HepG2 (cell line): ENCODE measurements around the gene NDRG2. TPM values are rescaled to one million over a fixed set of nuclear protein-coding genes. Genes with fewer than 3 reads are reported as not detected.
A peak's percentile ranks its signal among the peaks of the same experiment; 100 is the strongest.

ENCODE experiments used
- ESRRA ChIP-seq: sonication (generic); formaldehyde crosslinking; IDR thresholded peaks from 2 replicates; pipeline ENCODE4 v1.5.1; 2020; ENCODE audit warnings: mild to moderate bottlenecking, low read depth, missing genetic modification reagents
- JDP2 ChIP-seq: sonication (generic); formaldehyde crosslinking; IDR thresholded peaks from 2 replicates; pipeline ENCODE4 v1.8.1; 2022; ENCODE audit warnings: missing genetic modification reagents, borderline replicate concordance
- NBN ChIP-seq: fragments of 450-650 bp; conservative IDR thresholded peaks from 2 replicates; pipeline ENCODE4 v1.6.1; 2017
- NCOA1 ChIP-seq: sonication (generic); formaldehyde crosslinking; IDR thresholded peaks from 2 replicates; pipeline ENCODE4 v1.9.0; 2021; ENCODE audit warnings: missing genetic modification reagents
- NFRKB ChIP-seq: fragments of 450-650 bp; IDR thresholded peaks from 2 replicates; pipeline ENCODE4 v1.6.1; 2017
- PHF5A ChIP-seq: IDR thresholded peaks from one replicate; pipeline ENCODE4 v1.6.1; 2018; ENCODE audit warnings: low read depth, missing genetic modification reagents; ENCODE audit not compliant: unreplicated experiment
- RBM22 ChIP-seq: fragments of 200-400 bp; formaldehyde crosslinking; optimal IDR thresholded peaks from 2 replicates; pipeline ENCODE3; 2017; ENCODE audit warnings: mild to moderate bottlenecking, low read length, moderate library complexity
- TCF7 ChIP-seq: sonication (generic); IDR thresholded peaks from 2 replicates; pipeline ENCODE4 v1.6.1; 2016; ENCODE audit warnings: antibody characterized with exemption, low read depth
- ZBTB20 ChIP-seq: sonication (generic); formaldehyde crosslinking; IDR thresholded peaks from 2 replicates; pipeline ENCODE4 v1.8.1; 2023; ENCODE audit warnings: missing genetic modification reagents, low read depth, mild to moderate bottlenecking, borderline replicate concordance
- ZMYM4 ChIP-seq: sonication (generic); formaldehyde crosslinking; IDR thresholded peaks from 2 replicates; pipeline ENCODE4 v1.8.1; 2023; ENCODE audit warnings: mild to moderate bottlenecking, missing genetic modification reagents
- ZNF101 ChIP-seq: sonication (generic); formaldehyde crosslinking; IDR thresholded peaks from 2 replicates; pipeline ENCODE4 v1.4.0; 2020; ENCODE audit warnings: mild to moderate bottlenecking, low read depth, missing genetic modification reagents, borderline replicate concordance
- ZNF160 ChIP-seq: sonication (generic); formaldehyde crosslinking; IDR thresholded peaks from 2 replicates; pipeline ENCODE4 v1.8.0; 2022; ENCODE audit warnings: mild to moderate bottlenecking, inconsistent platforms, missing genetic modification reagents
- ZNF251 ChIP-seq: sonication (generic); formaldehyde crosslinking; IDR thresholded peaks from 2 replicates; pipeline ENCODE4 v1.9.0; 2021; ENCODE audit warnings: mild to moderate bottlenecking, missing genetic modification reagents
- ZNF274 ChIP-seq: sonication (generic); formaldehyde crosslinking; IDR thresholded peaks from 2 replicates; pipeline ENCODE4 v1.5.1; 2020; ENCODE audit warnings: mild to moderate bottlenecking, missing genetic modification reagents
- ZNF430 ChIP-seq: sonication (generic); formaldehyde crosslinking; IDR thresholded peaks from 2 replicates; pipeline ENCODE4 v1.9.0; 2021; ENCODE audit warnings: mild to moderate bottlenecking, missing genetic modification reagents
- ZNF484 ChIP-seq: sonication (generic); formaldehyde crosslinking; IDR thresholded peaks from 2 replicates; pipeline ENCODE4 v1.5.1; 2020; ENCODE audit warnings: mild to moderate bottlenecking, low read depth, missing genetic modification reagents, borderline replicate concordance
- ZNF614 ChIP-seq: IDR thresholded peaks from 2 replicates; pipeline ENCODE4 v1.6.1; 2018; ENCODE audit warnings: missing biosample characterization, missing genetic modification reagents, inconsistent platforms, borderline replicate concordance
- ZNF75D ChIP-seq: sonication (generic); formaldehyde crosslinking; IDR thresholded peaks from 2 replicates; pipeline ENCODE4 v1.8.1; 2023; ENCODE audit warnings: missing genetic modification reagents, mild to moderate bottlenecking, borderline replicate concordance
- ZNF790 ChIP-seq: sonication (generic); formaldehyde crosslinking; IDR thresholded peaks from 2 replicates; pipeline ENCODE4 v1.8.0; 2022; ENCODE audit warnings: missing genetic modification reagents, mild to moderate bottlenecking, borderline replicate concordance
- polyA plus RNA-seq, 8 experiments: library from polyadenylated mRNA; depleted of rRNA in 3 of 8; stranded (reverse) in 7 of 8; unstranded in 1 of 8; fragments of >200 nt; fragmentation: Illumina TruSeq in 4 of 8; extraction: Trizol in 4 of 8; gene quantifications; 2 replicates each; pipeline versions ENCODE4 v1.2.1 to v1.2.3, GENCODE V29; 2011 to 2016; ENCODE audit warnings: low read depth in 4 of 8, missing spikeins in 1 of 8, mixed read lengths in 1 of 8; ENCODE audit not compliant: insufficient read depth in 1 of 8
- total RNA-seq, 5 experiments: library from RNA; depleted of rRNA; stranded (reverse); fragments of >200 nt; fragmentation: Illumina TruSeq; extraction: Trizol; gene quantifications; 2 replicates each; pipeline ENCODE4 v1.2.3, GENCODE V29; 2016; ENCODE audit warnings: low read depth in 1 of 5
- TF ChIP-seq, protein P1 (sequence below): sonication (generic); formaldehyde crosslinking; IDR thresholded peaks from 2 replicates; pipeline ENCODE4 v1.8.0; 2022; ENCODE audit warnings: missing genetic modification reagents, mild to moderate bottlenecking, inconsistent platforms, borderline replicate concordance
- TF ChIP-seq, protein P2 (sequence below): sonication (generic); formaldehyde crosslinking; conservative IDR thresholded peaks from 2 replicates; pipeline ENCODE4 v1.4.0; 2020; ENCODE audit warnings: missing genetic modification reagents
- TF ChIP-seq, protein P3 (sequence below): sonication (generic); formaldehyde crosslinking; IDR thresholded peaks from 2 replicates; pipeline ENCODE4 v1.8.0; 2022; ENCODE audit warnings: mild to moderate bottlenecking, missing genetic modification reagents, moderate library complexity
- TF ChIP-seq, protein P4 (sequence below): sonication (generic); formaldehyde crosslinking; IDR thresholded peaks from 2 replicates; pipeline ENCODE4 v1.8.1; 2022; ENCODE audit warnings: mild to moderate bottlenecking, missing genetic modification reagents
- TF ChIP-seq, protein P5 (sequence below): sonication (generic); formaldehyde crosslinking; IDR thresholded peaks from 2 replicates; pipeline ENCODE4 v1.4.0; 2020; ENCODE audit warnings: mild to moderate bottlenecking, missing genetic modification reagents

The NDRG2 gene
- total and polyA plus RNA-seq, 2 of the 13 experiments (the other 11 are each of a cell fraction or from before 2014, with no cell fraction given), result 27.2 to 189 TPM

DNA sequence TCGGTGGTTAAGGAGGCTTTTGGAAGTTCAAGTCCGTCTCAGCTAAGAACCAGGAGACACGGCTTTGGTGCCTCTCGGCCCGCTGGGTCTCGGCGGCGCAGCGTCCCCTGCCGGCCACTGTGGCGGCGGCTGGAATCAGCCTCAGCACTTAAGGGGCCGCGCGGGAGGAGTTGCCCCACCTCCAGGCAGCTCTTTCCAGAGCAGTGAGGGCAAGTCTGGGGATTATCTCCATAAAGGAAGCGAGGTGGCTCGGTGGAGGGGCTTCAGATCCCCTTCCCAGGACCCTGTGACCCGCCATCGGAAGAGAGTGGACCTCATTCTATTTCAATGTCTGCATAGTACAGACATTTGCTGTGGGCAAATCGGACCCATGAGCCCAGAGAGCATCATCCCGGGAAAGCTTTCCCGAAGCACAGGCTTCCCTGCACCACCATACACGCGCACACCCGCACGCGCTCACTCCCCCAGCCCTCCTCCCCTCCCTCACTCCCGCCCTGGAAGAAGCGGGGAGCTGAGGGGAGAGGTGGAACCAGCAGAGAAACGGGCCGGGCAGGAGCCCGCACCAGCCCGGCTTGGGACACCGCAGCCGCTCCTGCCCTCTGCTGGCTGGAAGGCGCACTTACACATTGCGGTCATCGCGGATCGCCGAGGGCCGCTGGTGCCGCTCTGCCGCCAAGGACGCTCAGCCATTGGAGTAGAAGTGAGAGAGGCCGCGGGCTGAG is 53.7 kb downstream of the NDRG2 start (continued):
- TF ChIP-seq, protein P1, sequence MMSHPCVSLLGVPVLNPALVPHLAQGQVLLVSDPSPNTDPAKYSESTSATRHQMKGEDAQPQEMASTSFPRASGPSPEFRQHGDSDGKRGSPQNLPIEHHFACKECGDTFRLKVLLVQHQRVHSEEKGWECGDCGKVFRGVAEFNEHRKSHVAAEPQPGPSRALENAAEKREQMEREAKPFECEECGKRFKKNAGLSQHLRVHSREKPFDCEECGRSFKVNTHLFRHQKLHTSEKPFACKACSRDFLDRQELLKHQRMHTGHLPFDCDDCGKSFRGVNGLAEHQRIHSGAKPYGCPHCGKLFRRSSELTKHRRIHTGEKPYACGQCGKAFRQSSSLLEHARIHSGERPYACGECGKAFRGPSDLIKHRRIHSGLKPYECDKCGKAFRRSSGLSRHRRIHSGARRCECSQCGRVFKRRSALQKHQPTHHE, result peak; percentile 68; the same call in 1 of the 2 replicates
- TF ChIP-seq NCOA1 (no peak), ZNF274 (CRISPR knock-in tag) (peak; percentile 94), NFRKB (no peak), ZNF160 (peak; percentile 49), PHF5A (no peak), JDP2 (CRISPR knock-in tag) (no peak; the same call in 1 of the 2 replicates), ZNF75D (CRISPR knock-in tag) (no peak), ZNF484 (no peak), ZNF430 (CRISPR knock-in tag) (peak; percentile 88), NBN (no peak), TCF7 (no peak), ZNF251 (CRISPR knock-in tag) (no peak), ZNF614 (CRISPR knock-in tag) (peak; percentile 71; the same call in 1 of the 2 replicates), ZBTB20 (CRISPR knock-in tag) (0 out of 2 replicates have a peak, but pooled peaks have one; percentile 12), RBM22 (no peak), ESRRA (CRISPR knock-in tag) (0 out of 2 replicates have a peak, but pooled peaks have one; percentile 48), ZNF101 (CRISPR knock-in tag) (no peak), ZMYM4 (CRISPR knock-in tag) (0 out of 2 replicates have a peak, but pooled peaks have one; percentile 8), ZNF790 (CRISPR knock-in tag) (no peak)
- TF ChIP-seq, protein P2, sequence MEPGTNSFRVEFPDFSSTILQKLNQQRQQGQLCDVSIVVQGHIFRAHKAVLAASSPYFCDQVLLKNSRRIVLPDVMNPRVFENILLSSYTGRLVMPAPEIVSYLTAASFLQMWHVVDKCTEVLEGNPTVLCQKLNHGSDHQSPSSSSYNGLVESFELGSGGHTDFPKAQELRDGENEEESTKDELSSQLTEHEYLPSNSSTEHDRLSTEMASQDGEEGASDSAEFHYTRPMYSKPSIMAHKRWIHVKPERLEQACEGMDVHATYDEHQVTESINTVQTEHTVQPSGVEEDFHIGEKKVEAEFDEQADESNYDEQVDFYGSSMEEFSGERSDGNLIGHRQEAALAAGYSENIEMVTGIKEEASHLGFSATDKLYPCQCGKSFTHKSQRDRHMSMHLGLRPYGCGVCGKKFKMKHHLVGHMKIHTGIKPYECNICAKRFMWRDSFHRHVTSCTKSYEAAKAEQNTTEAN, result peak; percentile 56; the same call in 1 of the 2 replicates
- TF ChIP-seq, protein P3, sequence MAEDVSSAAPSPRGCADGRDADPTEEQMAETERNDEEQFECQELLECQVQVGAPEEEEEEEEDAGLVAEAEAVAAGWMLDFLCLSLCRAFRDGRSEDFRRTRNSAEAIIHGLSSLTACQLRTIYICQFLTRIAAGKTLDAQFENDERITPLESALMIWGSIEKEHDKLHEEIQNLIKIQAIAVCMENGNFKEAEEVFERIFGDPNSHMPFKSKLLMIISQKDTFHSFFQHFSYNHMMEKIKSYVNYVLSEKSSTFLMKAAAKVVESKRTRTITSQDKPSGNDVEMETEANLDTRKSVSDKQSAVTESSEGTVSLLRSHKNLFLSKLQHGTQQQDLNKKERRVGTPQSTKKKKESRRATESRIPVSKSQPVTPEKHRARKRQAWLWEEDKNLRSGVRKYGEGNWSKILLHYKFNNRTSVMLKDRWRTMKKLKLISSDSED (CRISPR knock-in tag), result no peak
- TF ChIP-seq, protein P4, sequence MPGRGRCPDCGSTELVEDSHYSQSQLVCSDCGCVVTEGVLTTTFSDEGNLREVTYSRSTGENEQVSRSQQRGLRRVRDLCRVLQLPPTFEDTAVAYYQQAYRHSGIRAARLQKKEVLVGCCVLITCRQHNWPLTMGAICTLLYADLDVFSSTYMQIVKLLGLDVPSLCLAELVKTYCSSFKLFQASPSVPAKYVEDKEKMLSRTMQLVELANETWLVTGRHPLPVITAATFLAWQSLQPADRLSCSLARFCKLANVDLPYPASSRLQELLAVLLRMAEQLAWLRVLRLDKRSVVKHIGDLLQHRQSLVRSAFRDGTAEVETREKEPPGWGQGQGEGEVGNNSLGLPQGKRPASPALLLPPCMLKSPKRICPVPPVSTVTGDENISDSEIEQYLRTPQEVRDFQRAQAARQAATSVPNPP (CRISPR knock-in tag), result no peak
- TF ChIP-seq, protein P5, sequence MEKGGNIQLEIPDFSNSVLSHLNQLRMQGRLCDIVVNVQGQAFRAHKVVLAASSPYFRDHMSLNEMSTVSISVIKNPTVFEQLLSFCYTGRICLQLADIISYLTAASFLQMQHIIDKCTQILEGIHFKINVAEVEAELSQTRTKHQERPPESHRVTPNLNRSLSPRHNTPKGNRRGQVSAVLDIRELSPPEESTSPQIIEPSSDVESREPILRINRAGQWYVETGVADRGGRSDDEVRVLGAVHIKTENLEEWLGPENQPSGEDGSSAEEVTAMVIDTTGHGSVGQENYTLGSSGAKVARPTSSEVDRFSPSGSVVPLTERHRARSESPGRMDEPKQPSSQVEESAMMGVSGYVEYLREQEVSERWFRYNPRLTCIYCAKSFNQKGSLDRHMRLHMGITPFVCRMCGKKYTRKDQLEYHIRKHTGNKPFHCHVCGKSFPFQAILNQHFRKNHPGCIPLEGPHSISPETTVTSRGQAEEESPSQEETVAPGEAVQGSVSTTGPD, result no peak
